GM21619 (cell line): Measurements from ENCODE around the gene CA11.
"Not testable (repeated sequence)": the region's sequence is repeated elsewhere in the genome, so short reads cannot be mapped to it uniquely, and the experiment has no call there.

ENCODE experiments used
- ATAC-seq: cut with Tn5 transposase; IDR thresholded peaks from one replicate; pipeline ENCODE4 v1.9.1; 2021; ENCODE audit not compliant: unreplicated experiment

Gene CA11

DNA sequence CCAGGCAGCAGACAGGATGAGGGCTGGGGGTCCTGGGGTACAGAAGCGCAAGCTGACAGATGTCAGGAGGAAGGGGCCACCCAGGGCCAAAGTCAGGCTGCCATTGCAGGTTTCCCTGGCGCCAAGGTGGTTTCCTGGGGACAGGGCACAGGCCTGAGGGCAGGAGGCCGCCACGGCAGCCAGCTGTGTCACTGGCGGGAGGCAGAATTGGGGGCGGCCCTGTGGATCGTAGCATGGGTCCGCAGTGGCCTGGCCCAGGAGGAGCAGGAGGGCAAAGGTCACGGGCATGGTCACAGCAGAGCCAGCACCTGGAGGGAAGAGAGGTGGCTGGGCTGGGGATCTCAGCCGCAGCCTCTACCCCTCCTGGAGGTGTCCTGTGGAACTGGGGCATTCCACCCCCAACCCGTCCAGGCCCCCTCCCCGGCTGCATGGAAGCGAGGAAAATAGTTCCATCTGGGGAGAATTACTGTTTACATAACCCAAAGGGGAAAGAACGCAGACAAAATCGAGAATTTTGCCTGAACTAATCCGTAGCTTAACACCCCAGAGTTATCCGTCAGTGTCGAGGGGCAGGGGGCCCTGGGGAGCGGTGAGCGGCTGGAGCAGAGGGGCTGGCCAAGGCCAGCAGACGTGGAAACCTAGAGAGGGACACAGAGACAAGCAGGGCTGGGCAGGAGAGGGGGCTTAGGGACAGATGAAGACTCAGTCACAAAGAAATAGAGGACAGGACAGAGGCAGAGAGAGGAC is 24.9 kb upstream of the CA11 start:
- no peak for ATAC-seq

DNA sequence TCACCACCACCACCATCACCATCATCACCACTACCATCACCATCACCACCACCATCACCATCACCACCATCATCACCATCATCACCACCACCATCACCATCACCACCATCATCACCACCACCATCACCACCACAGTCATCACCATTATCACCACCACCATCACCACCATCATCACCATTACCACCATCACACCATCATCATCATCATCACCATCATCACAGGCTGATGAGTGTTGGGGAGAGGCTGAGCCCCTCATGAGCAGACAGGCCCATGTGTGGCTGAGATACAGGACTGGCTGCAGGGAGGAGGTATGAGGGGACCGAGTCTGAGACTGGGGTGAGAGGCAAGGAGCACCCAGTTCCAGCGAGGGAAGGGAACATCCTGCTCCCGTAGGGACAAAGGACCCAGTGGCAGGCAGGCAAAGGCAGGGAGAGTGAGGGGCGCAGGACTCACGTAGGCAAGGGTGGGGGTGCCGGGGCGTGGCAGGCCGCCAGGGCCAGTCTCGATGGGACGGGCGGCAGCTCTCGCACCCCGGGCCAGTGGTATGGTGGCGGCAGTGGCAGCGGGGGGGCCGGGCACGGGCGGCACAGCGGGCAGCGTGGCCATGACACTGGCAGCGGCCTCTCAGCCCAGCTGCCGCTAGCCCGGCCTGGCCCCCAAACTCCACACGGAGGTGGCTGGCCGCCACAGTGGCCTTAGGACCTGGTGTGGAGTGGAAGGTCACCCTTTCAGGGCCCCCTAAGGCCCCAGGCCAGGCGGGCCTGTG is 24.1 kb upstream of the CA11 start:
- no peak for ATAC-seq

DNA sequence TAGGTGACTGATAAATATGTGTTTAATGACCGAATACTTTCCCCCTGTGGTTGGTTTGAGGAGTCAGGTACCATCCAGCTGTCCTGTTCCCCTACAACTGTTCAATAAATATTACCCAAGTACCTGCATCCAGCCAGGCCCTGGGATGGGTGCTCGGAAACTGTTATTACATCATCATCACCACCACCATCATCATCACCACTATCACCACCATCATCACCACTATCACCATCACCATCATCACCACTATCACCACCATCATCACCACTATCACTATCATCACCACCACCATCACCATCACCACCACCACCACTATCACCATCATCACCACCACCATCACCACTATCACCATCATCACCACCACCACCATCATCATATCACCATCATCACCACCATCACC is 22.8 kb upstream of the CA11 start:
- no peak for ATAC-seq

DNA sequence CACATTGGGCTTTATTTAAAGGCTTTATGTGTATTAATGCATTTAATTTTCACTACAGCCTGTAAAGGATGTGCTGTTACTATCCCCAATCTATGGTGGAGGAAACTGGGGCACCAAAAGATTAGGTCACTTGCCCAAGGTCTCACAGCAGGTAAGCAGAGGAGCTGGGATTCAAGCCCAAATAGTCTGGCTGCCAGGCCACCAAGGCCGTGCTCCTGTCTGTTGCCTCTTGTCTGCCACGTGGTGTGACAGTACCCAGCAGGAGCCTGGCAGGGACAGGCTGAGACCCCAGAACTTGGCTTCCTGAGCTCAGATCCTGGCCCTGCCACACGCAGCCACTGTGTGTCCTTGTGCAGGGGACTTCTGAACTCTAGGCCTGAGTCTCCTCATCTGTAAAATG is 22.3 kb upstream of the CA11 start:
- no peak for ATAC-seq

DNA sequence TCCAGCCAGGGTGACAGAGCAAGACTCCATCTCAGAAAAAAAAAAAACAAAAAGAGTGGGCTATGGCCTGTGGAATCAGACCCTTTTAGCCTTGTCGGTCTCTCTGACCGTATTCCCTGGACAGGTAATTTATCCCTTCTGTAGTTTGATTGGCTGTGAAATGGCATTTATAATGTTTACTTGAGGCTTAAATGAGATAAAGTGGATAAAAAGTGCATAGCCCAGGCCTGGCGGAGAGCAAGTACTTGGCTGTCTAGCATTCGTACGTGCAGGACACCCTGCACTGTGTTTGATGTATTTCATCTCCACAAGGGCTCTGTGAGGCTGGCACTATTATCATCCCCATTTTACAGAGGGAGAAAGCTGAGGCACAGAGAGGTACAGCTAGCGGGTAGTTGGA is 19.8 kb upstream of the CA11 start:
- ATAC-seq: no peak

GRCh38 chr19:48664476-48664875 is 18.5 kb upstream of the CA11 start:
- no peak for ATAC-seq

- no peak for ATAC-seq
Measured at GRCh38 chr19:48663667-48664066, 17.7 kb upstream of the CA11 start.

- ATAC-seq: no peak
Measured at GRCh38 chr19:48661711-48662090, 15.7 kb upstream of the CA11 start.

- ATAC-seq: peak; percentile 77
Measured at GRCh38 chr19:48660852-48661710, 15.1 kb upstream of the CA11 start.

DNA sequence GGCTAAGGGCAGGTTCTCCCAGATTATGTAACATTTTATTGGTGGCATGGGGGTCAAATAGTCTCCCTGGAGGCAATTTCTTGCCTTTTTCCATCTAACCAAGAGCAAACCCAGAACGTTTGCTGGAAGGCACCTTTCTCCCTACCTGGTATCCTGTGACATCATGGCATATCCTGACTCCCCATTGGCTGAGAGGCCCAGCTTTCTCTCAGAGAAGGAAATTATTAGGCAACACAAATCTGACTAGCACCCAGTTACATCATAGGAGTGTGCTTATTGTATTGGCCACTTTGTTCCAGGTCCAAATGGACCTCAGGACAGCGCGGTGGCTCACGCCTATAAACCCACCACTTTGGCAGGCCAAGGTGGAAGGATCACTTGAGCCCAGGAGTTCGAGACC is 13.8 kb upstream of the CA11 start:
- ATAC-seq: no peak

DNA sequence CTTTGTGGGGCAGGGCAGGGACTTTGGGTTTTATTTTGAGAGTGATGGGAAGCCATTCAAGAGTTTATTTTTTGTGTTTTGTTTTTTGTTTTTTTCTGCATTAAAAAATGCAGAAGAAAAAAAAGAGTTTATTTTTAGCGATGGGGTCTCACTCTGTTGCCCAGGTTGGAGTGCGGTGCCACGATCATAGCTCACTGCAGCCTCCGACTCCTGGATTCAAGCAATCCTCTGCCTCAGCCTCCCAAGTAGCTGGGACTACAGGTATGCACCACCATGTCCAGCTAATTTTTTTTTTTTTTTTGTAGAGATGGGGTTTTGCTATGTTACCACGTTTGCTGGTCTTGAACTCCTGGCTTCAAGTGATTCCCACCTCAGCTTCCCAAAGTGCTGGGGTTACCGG is 12.5 kb upstream of the CA11 start:
- no peak for ATAC-seq

DNA sequence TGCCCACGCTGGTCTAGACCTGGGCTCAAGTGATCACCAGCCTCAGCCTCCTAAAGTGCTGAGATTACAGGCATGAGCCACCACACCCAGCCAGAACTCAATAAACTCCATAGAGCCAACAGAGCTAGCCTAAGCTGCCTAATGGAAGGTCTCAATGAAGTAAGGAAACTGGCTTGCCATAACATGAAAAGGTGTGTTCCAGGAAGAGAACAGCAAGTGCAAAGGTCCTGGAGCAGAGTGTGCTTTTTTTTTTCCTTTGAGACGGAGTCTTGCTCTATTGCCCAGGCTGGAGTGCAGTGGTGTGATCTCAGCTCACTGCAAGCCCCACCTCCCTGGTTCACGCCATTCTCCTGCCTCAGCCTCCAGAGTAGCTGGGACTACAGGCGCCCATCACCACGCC is 11.8 kb upstream of the CA11 start:
- not testable (repeated sequence) for ATAC-seq

DNA sequence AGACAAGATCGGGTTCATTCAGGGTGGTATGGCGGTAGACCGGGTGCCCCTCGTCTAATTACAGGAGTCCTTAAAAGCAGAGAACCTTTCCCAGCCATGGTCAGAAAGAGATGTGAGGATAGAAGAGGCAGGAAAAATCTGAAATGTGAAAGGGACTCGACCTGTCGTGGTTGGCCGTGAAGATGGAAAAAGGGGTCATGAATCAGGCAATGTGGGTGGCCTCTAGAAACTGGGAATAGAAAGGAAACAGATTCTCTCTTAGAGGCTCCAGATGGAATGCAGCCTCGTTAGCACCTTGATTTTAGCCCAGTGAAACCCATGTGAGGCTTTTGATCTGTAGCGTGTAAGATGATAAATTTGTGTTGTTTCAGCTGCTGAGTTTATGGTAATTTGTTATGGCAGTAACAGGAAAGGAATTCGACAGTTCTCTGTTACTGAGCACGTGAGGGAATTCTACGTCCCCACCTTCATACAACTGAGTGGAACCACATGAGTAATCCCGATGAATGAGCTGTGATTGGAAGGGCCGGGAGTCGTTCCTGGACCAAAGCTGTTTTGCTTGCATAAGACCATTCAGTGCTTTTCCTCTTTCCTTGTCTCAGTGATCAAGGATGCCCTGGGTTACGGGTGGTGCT is 11.0 kb upstream of the CA11 start:
- no peak for ATAC-seq

- no peak for ATAC-seq
Measured at GRCh38 chr19:48654299-48655059, 8.5 kb upstream of the CA11 start.

DNA sequence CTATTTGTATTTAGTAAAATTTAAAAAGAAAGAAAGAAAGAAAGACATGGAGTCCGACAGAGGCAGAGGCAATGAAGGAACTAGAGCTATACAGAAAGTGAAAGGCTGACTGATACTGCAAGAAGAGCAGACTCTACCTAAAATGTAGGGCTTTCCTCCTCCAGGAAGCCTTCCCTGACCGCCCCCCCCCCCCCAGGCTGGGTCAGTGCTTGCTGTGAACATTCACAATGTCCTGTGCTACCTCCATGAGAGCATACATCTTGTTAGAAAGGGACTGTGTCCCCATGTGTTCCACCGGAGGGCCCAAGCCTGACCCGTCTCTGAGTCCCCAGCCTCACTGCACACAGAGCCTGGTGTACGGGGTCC is 5.7 kb upstream of the CA11 start:
- ATAC-seq: no peak

GRCh38 chr19:48650974-48651682 is 5.1 kb upstream of the CA11 start:
- no peak for ATAC-seq

DNA sequence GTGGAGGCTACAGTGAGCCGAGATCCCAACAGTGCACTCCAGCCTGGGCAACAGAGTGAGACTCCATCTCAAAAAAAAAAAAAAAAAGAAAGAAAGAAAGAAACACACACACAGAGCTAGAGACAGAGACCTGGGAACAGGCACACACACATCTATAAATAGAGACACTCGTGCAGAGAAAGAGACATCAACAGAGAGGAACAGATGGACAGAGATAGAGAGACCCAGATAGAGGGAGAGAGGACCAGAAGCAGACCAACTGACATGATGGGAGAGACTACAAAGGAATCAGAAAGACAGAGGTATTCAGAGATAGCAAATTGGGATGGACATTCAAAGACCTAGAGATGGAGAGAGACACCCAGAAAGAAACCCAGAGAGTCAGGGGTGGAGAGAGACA is 2.1 kb upstream of the CA11 start:
- ATAC-seq: no peak

DNA sequence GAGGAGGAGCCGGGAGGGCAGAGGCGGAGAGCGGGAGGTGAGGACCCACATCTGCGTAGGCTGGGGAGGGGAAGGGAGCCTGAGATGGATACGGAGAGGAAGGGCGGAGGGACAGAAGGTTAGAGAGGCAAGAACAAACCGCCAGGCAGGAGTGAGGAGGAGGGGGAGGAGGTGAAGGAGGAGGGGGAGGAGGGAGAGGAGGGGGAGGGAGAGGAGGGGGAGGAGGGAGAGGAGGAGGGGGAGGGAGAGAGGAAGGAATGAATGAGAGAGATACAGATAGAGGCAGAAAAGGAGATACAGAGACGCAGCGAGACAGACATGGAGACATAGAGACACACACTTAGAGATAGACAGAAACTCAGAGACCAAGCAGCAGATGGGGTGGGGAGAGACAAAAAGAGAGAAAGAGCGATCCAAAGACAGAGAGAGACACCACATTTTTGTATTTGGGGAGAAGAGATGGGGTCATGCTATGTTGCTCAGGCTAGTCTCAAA is 782 bp upstream of the CA11 start:
- no peak for ATAC-seq

DNA sequence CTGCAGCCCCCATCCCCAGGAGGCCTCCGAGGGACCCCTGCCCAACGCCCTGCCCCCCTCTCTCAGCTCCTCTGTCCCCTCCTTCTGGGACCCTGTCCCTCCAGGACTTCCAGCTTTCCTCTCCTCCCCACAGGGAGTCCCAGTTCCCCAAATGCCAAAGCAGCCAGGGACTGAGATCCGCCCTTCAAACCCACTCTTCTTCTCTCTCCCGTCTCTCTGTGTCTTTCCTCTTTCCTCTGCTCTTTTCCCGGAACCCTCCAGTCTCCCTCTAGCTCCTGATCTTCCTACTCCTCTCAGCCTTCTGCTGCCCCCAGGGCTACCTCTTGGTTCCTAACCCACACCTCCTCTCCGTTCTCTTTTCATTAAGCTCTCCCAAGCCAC is 377 bp downstream of the CA11 start:
- no peak for ATAC-seq
